SH-SY5Y (cell line): ENCODE measurements around the gene UBE3D.

Source experiments
- GATA2 ChIP-seq: IDR thresholded peaks from 2 replicates; pipeline ENCODE4 v1.6.1; 2011; ENCODE audit warnings: mild to moderate bottlenecking, low read depth, low read length
- GATA3 ChIP-seq: IDR thresholded peaks from 2 replicates; pipeline ENCODE4 v1.6.1; 2011; ENCODE audit warnings: low read depth, mild to moderate bottlenecking, low read length, moderate library complexity

GRCh38 chr6:82963191-82963925, 102.3 kb downstream of the UBE3D start:
- TF ChIP-seq GATA2 (no peak), GATA3 (no peak)
